ENCODE results near the gene PPIA. TPM values are rescaled to one million over a fixed set of nuclear protein-coding genes. Genes with fewer than 3 reads are reported as not detected.
"Not testable (repeated sequence)": the region's sequence is repeated elsewhere in the genome, so short reads cannot be mapped to it uniquely, and the experiment has no call there.

PPIA gene
- total and polyA plus RNA-seq, 5 donors from 2014 or later: 670 to 4,426 (median 4,156) TPM

- ATAC-seq (ENCODE audit: low read depth in 2 of 2) (no peak), DNase-seq (no peak)
- H3K4me1 Mint-ChIP-seq: peaks cover 11 to 42% (median 33%) of the 10 kb centered on the region in 4 donors
- no peaks in the 10 kb centered on the region for H3K27me3 ChIP-seq (ENCODE audit: control insufficient read depth, insufficient read depth, low read length)
- H3K36me3 Mint-ChIP-seq: peaks cover 28% of the 10 kb centered on the region
- H3K27me3 Mint-ChIP-seq: peaks cover 2% of the 10 kb centered on the region
- H3K4me3 ChIP-seq (ENCODE audit: low read depth, low read length): no peak overlapping the region
- no peak overlapping the region for H3K27ac ChIP-seq (ENCODE audit: insufficient read depth, low read length, poor library complexity, severe bottlenecking)
- H3K27ac Mint-ChIP-seq: peak overlapping the region in 1 of 3 donors; percentile 55
- H3K4me3 Mint-ChIP-seq: peak overlapping the region in 2 of 4 donors; percentile 66 to 74
- H3K4me1 ChIP-seq (ENCODE audit: control insufficient read depth, insufficient read depth, low read length, poor library complexity, severe bottlenecking): peaks cover 25% of the 10 kb centered on the region
- H3K36me3 ChIP-seq (ENCODE audit: control insufficient read depth, insufficient read depth, low read length): peaks cover 51% of the 10 kb centered on the region
- H3K9me3 ChIP-seq (ENCODE audit: control insufficient read depth in 2 of 2, low read length in 2 of 2): no peaks in the 10 kb centered on the region
- H3K9me3 Mint-ChIP-seq: no peaks in the 10 kb centered on the region
These were observed 6.0 kb downstream of the PPIA start for GRCh38 chr7:44802418-44803025.

- peaks cover 0 to 28% (median 21%) of the 10 kb centered on the region in 4 donors for H3K4me1 Mint-ChIP-seq
- not testable (repeated sequence) for ATAC-seq (ENCODE audit: low read depth in 2 of 2); H3K27me3 ChIP-seq (ENCODE audit: control insufficient read depth, insufficient read depth, low read length); H3K27me3 Mint-ChIP-seq; H3K9me3 ChIP-seq (ENCODE audit: control insufficient read depth in 2 of 2, low read length in 2 of 2); H3K9me3 Mint-ChIP-seq; H3K4me3 ChIP-seq (ENCODE audit: low read depth, low read length); H3K4me3 Mint-ChIP-seq; H3K27ac Mint-ChIP-seq; H3K27ac ChIP-seq (ENCODE audit: insufficient read depth, low read length, poor library complexity, severe bottlenecking); DNase-seq
- H3K36me3 Mint-ChIP-seq: peaks cover 28% of the 10 kb centered on the region
- H3K36me3 ChIP-seq (ENCODE audit: control insufficient read depth, insufficient read depth, low read length): peaks cover 47% of the 10 kb centered on the region
- peaks cover 11% of the 10 kb centered on the region for H3K4me1 ChIP-seq (ENCODE audit: control insufficient read depth, insufficient read depth, low read length, poor library complexity, severe bottlenecking)
These were observed 7.5 kb downstream of the PPIA start for GRCh38 chr7:44803828-44804519.

- Mint-ChIP-seq H3K9me3 (no peaks in the 10 kb centered on the region), H3K27ac (no peak overlapping the region), H3K4me1 (peaks cover 0 to 14% (median 8%) of the 10 kb centered on the region in 4 donors), H3K4me3 (no peak overlapping the region), H3K27me3 (no peaks in the 10 kb centered on the region), H3K36me3 (peaks cover 15% of the 10 kb centered on the region)
- Histone ChIP-seq H3K36me3 (ENCODE audit: control insufficient read depth, insufficient read depth, low read length) (peaks cover 30% of the 10 kb centered on the region), H3K27me3 (ENCODE audit: control insufficient read depth, insufficient read depth, low read length) (no peaks in the 10 kb centered on the region), H3K4me3 (ENCODE audit: low read depth, low read length) (no peak overlapping the region), H3K27ac (ENCODE audit: insufficient read depth, low read length, poor library complexity, severe bottlenecking) (no peak overlapping the region), H3K9me3 (ENCODE audit: control insufficient read depth in 2 of 2, low read length in 2 of 2) (no peaks in the 10 kb centered on the region), H3K4me1 (ENCODE audit: control insufficient read depth, insufficient read depth, low read length, poor library complexity, severe bottlenecking) (no peaks in the 10 kb centered on the region)
- ATAC-seq (ENCODE audit: low read depth in 2 of 2) (no peak), DNase-seq (no peak)
These were observed 9.5 kb downstream of the PPIA start for GRCh38 chr7:44805950-44806349.

GRCh38 chr7:44808914-44809393 is 12.5 kb downstream of the PPIA start:
- DNase-seq (no peak), ATAC-seq (ENCODE audit: low read depth in 2 of 2) (no peak)
- peak overlapping the region in 1 of 3 donors; percentile 77 for H3K27ac Mint-ChIP-seq
- no peaks in the 10 kb centered on the region for H3K4me1 ChIP-seq (ENCODE audit: control insufficient read depth, insufficient read depth, low read length, poor library complexity, severe bottlenecking)
- H3K9me3 Mint-ChIP-seq: no peaks in the 10 kb centered on the region
- no peaks in the 10 kb centered on the region for H3K9me3 ChIP-seq (ENCODE audit: control insufficient read depth in 2 of 2, low read length in 2 of 2)
- no peaks in the 10 kb centered on the region for H3K27me3 ChIP-seq (ENCODE audit: control insufficient read depth, insufficient read depth, low read length)
- H3K4me3 Mint-ChIP-seq: no peak overlapping the region
- no peaks in the 10 kb centered on the region for H3K4me1 Mint-ChIP-seq
- no peak overlapping the region for H3K4me3 ChIP-seq (ENCODE audit: low read depth, low read length)
- H3K27ac ChIP-seq (ENCODE audit: insufficient read depth, low read length, poor library complexity, severe bottlenecking): no peak overlapping the region
- H3K36me3 ChIP-seq (ENCODE audit: control insufficient read depth, insufficient read depth, low read length): peaks cover 3% of the 10 kb centered on the region
- H3K36me3 Mint-ChIP-seq: no peaks in the 10 kb centered on the region
- H3K27me3 Mint-ChIP-seq: no peaks in the 10 kb centered on the region

GRCh38 chr7:44811093-44811492 is 14.6 kb downstream of the PPIA start:
- H3K4me1 ChIP-seq (ENCODE audit: control insufficient read depth, insufficient read depth, low read length, poor library complexity, severe bottlenecking): no peaks in the 10 kb centered on the region
- no peaks in the 10 kb centered on the region for H3K27me3 Mint-ChIP-seq
- H3K9me3 ChIP-seq (ENCODE audit: control insufficient read depth in 2 of 2, low read length in 2 of 2): no peaks in the 10 kb centered on the region
- no peaks in the 10 kb centered on the region for H3K36me3 Mint-ChIP-seq
- H3K27me3 ChIP-seq (ENCODE audit: control insufficient read depth, insufficient read depth, low read length): no peaks in the 10 kb centered on the region
- no peaks in the 10 kb centered on the region for H3K4me1 Mint-ChIP-seq
- no peak overlapping the region for H3K27ac ChIP-seq (ENCODE audit: insufficient read depth, low read length, poor library complexity, severe bottlenecking)
- H3K9me3 Mint-ChIP-seq: no peaks in the 10 kb centered on the region
- DNase-seq (no peak), ATAC-seq (ENCODE audit: low read depth in 2 of 2) (no peak)
- no peak overlapping the region for H3K4me3 ChIP-seq (ENCODE audit: low read depth, low read length)
- no peak overlapping the region for H3K27ac Mint-ChIP-seq
- no peaks in the 10 kb centered on the region for H3K36me3 ChIP-seq (ENCODE audit: control insufficient read depth, insufficient read depth, low read length)
- no peak overlapping the region for H3K4me3 Mint-ChIP-seq

GRCh38 chr7:44811571-44811970 is 15.1 kb downstream of the PPIA start:
- Mint-ChIP-seq H3K4me1 (no peaks in the 10 kb centered on the region), H3K27ac (no peak overlapping the region), H3K27me3 (no peaks in the 10 kb centered on the region), H3K4me3 (no peak overlapping the region), H3K36me3 (no peaks in the 10 kb centered on the region), H3K9me3 (no peaks in the 10 kb centered on the region)
- DNase-seq (no peak), ATAC-seq (ENCODE audit: low read depth in 2 of 2) (no peak)
- H3K9me3 ChIP-seq (ENCODE audit: control insufficient read depth in 2 of 2, low read length in 2 of 2): no peaks in the 10 kb centered on the region
- no peak overlapping the region for H3K27ac ChIP-seq (ENCODE audit: insufficient read depth, low read length, poor library complexity, severe bottlenecking)
- no peaks in the 10 kb centered on the region for H3K4me1 ChIP-seq (ENCODE audit: control insufficient read depth, insufficient read depth, low read length, poor library complexity, severe bottlenecking)
- H3K4me3 ChIP-seq (ENCODE audit: low read depth, low read length): no peak overlapping the region
- H3K36me3 ChIP-seq (ENCODE audit: control insufficient read depth, insufficient read depth, low read length): no peaks in the 10 kb centered on the region
- no peaks in the 10 kb centered on the region for H3K27me3 ChIP-seq (ENCODE audit: control insufficient read depth, insufficient read depth, low read length)

GRCh38 chr7:44814919-44815318 is 18.4 kb downstream of the PPIA start:
- no peak for ATAC-seq (ENCODE audit: low read depth in 2 of 2)
- no peaks in the 10 kb centered on the region for H3K9me3 Mint-ChIP-seq
- no peak overlapping the region for H3K27ac Mint-ChIP-seq

GRCh38 chr7:44819292-44819691 is 22.8 kb downstream of the PPIA start:
- Mint-ChIP-seq H3K27me3 (no peaks in the 10 kb centered on the region), H3K4me1 (peaks cover 0 to 10% (median 3%) of the 10 kb centered on the region in 4 donors), H3K36me3 (no peaks in the 10 kb centered on the region), H3K4me3 (no peak overlapping the region), H3K9me3 (peaks cover 0 to 1% (median 0%) of the 10 kb centered on the region in 7 donors), H3K27ac (no peak overlapping the region)
- no peaks in the 10 kb centered on the region for H3K9me3 ChIP-seq (ENCODE audit: control insufficient read depth in 2 of 2, low read length in 2 of 2)
- H3K36me3 ChIP-seq (ENCODE audit: control insufficient read depth, insufficient read depth, low read length): no peaks in the 10 kb centered on the region
- H3K4me1 ChIP-seq (ENCODE audit: control insufficient read depth, insufficient read depth, low read length, poor library complexity, severe bottlenecking): no peaks in the 10 kb centered on the region
- ATAC-seq (ENCODE audit: low read depth in 2 of 2) (no peak), DNase-seq (no peak)
- no peak overlapping the region for H3K27ac ChIP-seq (ENCODE audit: insufficient read depth, low read length, poor library complexity, severe bottlenecking)
- H3K4me3 ChIP-seq (ENCODE audit: low read depth, low read length): no peak overlapping the region
- no peaks in the 10 kb centered on the region for H3K27me3 ChIP-seq (ENCODE audit: control insufficient read depth, insufficient read depth, low read length)

More at GRCh38 chr7:44814919-44815318, 18.4 kb downstream of the PPIA start:
- no peak overlapping the region for H3K4me3 ChIP-seq (ENCODE audit: low read depth, low read length)
- H3K4me1 Mint-ChIP-seq: no peaks in the 10 kb centered on the region
- H3K36me3 Mint-ChIP-seq: no peaks in the 10 kb centered on the region
- no peak for DNase-seq
- H3K4me3 Mint-ChIP-seq: no peak overlapping the region
- no peaks in the 10 kb centered on the region for H3K9me3 ChIP-seq (ENCODE audit: control insufficient read depth in 2 of 2, low read length in 2 of 2)
- H3K27me3 Mint-ChIP-seq: no peaks in the 10 kb centered on the region
- H3K27ac ChIP-seq (ENCODE audit: insufficient read depth, low read length, poor library complexity, severe bottlenecking): no peak overlapping the region
- H3K27me3 ChIP-seq (ENCODE audit: control insufficient read depth, insufficient read depth, low read length): no peaks in the 10 kb centered on the region
- H3K36me3 ChIP-seq (ENCODE audit: control insufficient read depth, insufficient read depth, low read length): no peaks in the 10 kb centered on the region
- H3K4me1 ChIP-seq (ENCODE audit: control insufficient read depth, insufficient read depth, low read length, poor library complexity, severe bottlenecking): no peaks in the 10 kb centered on the region
